NCI-H1417 treated with DMSO at 0.1 percent for 48 hours (cell line): Measurements from ENCODE around the gene HOXA7.

Experiments used
- DNase-seq: peaks from one replicate; lab custom pipeline; 2025; lab: John Stamatoyannopoulos, UW

Gene HOXA7

GRCh38 chr7:27170426-27171324 lies 14.2 kb upstream of the HOXA7 start:
- DNase-seq, result no peak

- DNase-seq, result no peak
Measured at GRCh38 chr7:27169658-27170425, 13.4 kb upstream of the HOXA7 start.

DNA sequence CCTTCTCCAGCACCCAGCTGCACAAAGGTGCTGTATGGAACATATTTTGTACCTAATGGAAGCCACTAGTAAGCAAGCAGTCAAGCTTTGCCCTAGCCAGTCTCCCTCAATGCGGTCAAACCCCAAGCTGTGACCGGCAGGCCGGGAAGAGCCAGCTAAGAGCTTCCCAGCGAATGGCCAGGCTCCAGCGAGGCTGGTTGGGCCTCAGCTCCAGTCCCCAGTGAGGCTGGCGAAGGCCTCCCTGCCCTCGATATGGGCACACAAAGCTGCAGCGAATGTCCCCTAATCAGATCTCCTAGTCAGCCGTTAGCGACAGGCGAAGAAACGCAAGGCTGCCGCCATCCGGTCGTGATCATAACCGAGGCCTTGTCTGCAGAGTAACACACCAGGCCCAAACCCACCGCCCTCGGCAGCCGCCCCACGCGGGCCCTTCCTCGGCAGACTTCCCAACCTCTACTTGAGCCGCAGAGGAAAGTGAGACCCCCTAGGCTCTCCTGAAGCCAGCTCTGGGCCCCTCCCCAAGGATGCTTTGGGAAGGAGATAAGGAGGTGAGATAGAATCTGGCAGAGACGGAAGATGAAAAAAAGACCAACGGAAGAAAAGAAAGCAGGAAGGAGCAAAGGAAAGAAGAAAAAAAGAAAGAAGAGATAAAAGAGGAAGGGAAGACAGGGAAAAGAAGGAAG lies 11.9 kb upstream of the HOXA7 start:
- DNase-seq, result no peak

DNA sequence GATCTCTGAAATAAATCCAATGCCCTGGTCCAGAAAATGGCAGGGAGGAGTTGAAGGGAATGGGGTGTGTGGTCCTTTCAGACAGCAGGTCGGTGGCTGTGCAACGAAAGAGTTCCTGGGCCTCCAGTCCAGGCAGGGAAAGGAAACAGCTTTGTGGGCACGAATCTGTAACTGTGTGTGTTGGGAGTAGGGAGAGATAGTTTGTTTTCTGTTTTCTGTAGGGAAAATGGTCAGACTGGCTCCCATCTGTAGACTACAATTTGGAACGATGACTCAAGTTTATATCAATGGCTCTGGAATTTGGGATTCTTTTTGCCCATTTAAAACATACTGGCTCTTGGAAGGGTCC lies 11.4 kb upstream of the HOXA7 start:
- DNase-seq, result no peak

- DNase-seq, result no peak
Measured at GRCh38 chr7:27166531-27167505, 10.3 kb upstream of the HOXA7 start.

DNA sequence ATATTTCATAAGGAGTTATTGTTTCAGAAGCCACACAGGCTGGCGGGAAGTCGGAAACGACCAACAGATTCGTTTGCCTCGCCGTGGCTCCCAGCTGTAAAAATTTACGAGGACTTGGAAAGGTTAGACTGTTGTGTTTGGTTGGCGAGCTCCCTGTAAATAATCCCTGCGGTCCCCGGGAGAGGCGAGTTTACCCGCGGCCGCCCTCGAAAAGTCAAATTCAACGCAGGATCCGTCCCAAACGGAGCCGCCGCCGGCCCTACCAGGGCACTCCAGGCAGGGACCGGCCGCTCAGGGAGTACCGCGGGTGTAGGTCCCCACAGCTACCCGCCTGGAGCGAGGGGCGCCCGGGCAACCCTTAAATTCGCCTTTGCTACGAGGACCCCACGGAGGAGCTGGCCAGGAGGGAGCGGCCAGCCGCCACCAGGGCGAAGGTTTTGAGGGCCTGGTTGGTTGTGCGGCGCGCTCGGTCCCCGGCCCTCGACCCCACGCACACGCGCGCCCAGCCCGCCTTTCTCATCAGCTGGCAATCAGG lies 9.6 kb upstream of the HOXA7 start:
- no peak for DNase-seq

DNA sequence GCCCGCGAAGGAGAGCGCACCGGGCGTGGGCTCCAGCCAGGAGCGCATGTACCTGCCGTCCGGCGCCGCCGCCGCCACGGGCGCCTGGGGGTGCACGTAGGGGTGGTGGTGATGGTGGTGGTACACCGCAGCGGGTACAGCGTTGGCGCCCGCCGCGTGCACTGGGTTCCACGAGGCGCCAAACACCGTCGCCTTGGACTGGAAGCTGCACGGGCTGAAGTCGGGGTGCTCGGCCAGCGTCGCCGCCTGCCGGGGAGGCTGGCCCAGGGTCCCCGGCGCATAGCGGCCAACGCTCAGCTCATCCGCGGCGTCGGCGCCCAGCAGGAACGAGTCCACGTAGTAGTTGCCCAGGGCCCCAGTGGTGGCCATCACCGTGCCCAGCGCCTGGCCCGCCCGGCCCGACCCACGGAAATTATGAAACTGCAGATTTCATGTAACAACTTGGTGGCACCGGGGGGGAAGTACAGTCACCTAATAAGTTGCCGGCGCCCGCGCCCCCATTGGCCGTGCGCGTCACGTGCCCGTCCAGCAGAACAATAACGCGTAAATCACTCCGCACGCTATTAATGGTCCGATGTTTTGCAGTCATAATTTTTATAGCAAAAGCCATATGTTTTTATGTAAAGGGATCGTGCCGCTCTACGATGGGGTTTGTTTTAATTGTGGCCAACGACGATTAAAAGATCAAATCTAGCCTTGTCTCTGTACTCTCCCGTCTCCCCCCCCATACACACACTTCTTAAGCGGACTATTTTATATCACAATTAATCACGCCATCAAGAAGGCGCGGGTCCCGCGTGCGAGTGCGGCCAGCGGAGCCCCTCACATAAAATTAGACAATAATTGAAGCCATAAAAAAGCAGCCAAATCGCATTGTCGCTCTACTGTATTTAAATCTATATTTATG lies 8.9 kb upstream of the HOXA7 start, which contains the start of gene HOXA9:
Gene HOXA9, minus strand, starts transcription at position 449 of the 907 bp plus-strand sequence. Its CDS starts 80 bp downstream, at position 369.
- no peak for DNase-seq

DNA sequence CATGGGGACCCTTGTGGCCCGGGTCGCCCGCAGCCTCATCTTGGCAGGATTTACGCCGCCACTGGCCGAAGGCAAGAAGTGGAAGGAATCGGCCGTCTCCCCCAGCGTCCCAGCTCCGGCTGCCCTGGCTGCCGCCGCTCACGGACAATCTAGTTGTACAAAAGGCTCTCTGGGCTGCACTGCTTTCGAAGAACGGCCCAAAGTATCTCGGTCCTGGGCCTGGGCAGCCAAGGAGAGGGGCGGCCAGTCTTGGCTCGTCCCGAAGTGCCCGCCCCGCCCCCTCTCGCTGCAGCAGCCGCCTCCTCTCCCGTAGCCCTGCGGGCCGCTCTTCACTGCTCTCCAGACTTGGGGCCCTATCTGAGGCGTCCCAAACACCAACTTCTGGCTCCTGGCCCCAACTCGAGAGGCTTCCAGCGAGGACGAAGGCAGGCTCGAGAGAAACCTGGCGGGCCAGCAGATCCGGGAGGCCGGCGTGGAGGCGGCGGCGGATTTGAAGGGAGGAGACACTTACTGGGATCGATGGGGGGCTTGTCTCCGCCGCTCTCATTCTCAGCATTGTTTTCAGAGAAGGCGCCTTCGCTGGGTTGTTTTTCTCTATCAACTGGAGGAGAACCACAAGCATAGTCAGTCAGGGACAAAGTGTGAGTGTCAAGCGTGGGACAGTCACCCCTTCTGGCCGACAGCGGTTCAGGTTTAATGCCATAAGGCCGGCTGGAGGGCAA lies 8.1 kb upstream of the HOXA7 start:
- no peak for DNase-seq

GRCh38 chr7:27164045-27164366 lies 7.5 kb upstream of the HOXA7 start:
- DNase-seq, result no peak

DNA sequence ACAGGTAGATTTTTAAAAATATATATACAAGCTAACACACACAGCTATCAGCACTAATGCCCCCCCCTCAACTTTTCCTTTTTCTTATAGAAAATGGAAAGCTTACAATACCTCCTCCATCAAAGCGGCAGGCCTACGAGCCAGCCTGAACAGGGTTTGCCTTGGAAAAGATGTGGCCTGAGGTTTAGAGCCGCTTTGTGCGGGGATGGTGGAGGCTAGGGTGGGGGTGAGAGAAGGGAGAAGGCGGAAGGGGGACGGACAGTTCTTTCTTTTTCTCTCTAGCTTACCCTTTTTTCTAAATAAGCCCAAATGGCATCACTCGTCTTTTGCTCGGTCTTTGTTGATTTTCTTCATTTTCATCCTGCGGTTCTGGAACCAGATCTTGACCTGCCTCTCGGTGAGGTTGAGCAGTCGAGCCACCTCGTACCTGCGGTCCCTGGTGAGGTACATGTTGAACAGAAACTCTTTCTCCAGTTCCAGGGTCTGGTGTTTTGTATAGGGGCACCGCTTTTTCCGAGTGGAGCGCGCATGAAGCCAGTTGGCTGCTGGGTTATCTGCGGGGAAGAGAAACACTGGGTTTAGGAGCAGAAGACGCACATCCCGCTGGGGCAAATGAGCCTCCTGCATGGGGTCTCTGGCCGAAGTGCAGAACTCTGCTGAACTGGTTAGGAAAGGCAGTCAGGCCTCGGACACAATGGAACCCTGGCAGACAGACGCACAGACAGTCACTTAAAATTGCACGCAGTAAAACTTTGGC lies 7.0 kb upstream of the HOXA7 start:
- DNase-seq, result no peak

DNA sequence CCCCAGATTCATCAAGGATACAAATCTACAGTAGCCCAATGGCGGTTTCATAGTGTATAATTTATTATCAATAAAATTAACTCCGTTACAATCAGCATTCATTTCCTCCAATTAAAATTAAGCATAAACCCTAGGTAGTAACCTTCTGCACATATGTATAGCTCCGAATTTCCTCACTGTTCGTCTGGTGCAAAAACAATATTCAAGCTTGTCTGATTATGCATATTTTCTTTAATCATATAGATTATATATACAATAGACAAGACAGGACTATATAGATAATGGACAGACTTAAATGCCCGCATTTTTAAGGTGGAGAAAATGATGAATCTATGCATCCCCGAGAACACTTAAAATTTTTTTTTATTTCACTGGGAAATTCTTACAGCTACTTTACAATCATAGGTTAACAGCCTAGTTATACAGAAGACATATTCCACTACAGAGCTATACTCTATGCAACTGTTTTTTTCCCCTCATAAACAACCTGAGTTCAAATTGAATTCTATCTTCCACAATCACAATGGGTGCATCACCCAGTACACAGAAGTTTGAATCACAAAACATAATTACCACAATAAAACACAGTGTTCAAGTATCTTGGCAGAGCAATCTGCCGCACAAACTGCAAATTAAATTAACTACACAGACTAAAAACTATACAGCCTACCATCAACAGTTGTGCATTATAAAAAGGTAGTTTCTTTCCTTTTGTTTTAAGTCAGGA lies 6.2 kb upstream of the HOXA7 start:
- DNase-seq, result no peak

GRCh38 chr7:27161721-27162560 lies 5.5 kb upstream of the HOXA7 start:
- no peak for DNase-seq

- no peak for DNase-seq
Measured at GRCh38 chr7:27161214-27161720, 4.8 kb upstream of the HOXA7 start.

DNA sequence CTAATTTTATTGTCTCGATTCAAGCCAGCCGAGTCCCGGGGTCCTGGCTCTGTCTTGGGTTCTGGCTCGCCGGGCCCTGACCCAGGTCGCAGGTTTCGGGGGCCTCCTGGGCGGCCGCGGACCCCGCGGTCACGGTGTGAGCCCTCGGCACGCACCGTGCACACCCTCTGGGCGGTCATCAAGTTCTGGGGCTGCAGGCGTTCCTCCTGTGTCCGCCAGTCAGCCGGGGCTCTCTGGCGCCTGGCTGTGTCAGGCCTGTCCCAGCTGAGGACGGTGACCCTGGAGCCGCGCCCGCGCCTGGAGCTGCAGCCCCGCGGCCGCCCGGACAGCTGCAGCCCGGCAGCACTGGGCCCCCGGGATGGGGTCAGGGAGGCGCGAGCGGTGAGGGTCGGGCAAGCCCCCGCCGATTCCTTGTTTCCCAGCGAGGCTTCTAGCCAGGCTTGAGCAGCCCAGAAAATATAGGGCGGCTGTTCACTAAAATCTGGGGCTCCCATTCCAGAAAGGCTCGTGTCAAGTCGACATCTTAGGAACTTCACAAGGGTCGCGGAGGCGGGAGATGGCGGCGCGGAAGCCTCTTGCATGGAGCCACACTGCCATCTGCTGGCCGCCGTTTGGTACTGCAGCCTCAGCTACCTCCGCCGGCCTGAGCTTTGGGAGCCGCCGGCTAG lies 4.2 kb upstream of the HOXA7 start:
- DNase-seq, result peak; percentile 70

GRCh38 chr7:27160145-27160545 lies 3.7 kb upstream of the HOXA7 start:
- DNase-seq, result no peak
